SK-N-MC (cell line): ENCODE results near the gene TNRC6C.
A peak's percentile ranks its signal among the peaks of the same experiment; 100 is the strongest.

Source experiments
- DNase-seq: peaks from one replicate; pipeline ENCODE4 v3.0.0-alpha.2; 2011; ENCODE audit warnings: low read depth, low spot score
- H3K27ac ChIP-seq: fragments of 200-600 bp; sonication (generic); 2 replicates; pipeline ENCODE4 v1.5.1; 2016; ENCODE audit warnings: mixed run types
- H3K36me3 ChIP-seq: fragments of 200-600 bp; sonication (generic); 2 replicates; pipeline ENCODE4 v1.6.1; 2017; ENCODE audit warnings: antibody characterized with exemption, low read length, mixed read lengths; ENCODE audit not compliant: insufficient read depth
- H3K4me3 ChIP-seq: fragments of 200-600 bp; sonication (generic); 2 replicates; pipeline ENCODE4 v1.5.1; 2016
- H3K9ac ChIP-seq: fragments of 200-600 bp; sonication (generic); 2 replicates; pipeline ENCODE4 v1.8.0; 2017; ENCODE audit warnings: mixed run types, mixed read lengths; ENCODE audit not compliant: insufficient read length
- H3K9me3 ChIP-seq: fragments of 200-600 bp; sonication (generic); 2 replicates; pipeline ENCODE4 v1.6.1; 2017; ENCODE audit warnings: low read depth, mild to moderate bottlenecking, antibody characterized with exemption, low read length, moderate library complexity, mixed read lengths
- EZH2 ChIP-seq: fragments of 200-600 bp; sonication (generic); IDR thresholded peaks from one replicate; pipeline ENCODE4 v1.6.1; 2017; ENCODE audit warnings: antibody characterized with exemption
- FOXP2 ChIP-seq: optimal IDR thresholded peaks from 2 replicates; pipeline ENCODE3; 2011; ENCODE audit warnings: mild to moderate bottlenecking, moderate library complexity; ENCODE audit not compliant: insufficient read depth; ENCODE audit errors: extremely low read length, control extremely low read depth
- POLR2AphosphoS5 ChIP-seq: IDR thresholded peaks from 2 replicates; pipeline ENCODE4 v1.6.1; 2012; ENCODE audit warnings: mild to moderate bottlenecking, low read depth, low read length, borderline replicate concordance

Gene TNRC6C

GRCh38 chr17:78040440-78041385, 82.2 kb downstream of the TNRC6C start:
- peak overlapping the region; percentile 97 for H3K27ac ChIP-seq
- H3K9me3 ChIP-seq, result no peaks in the 10 kb centered on the region
- peak overlapping the region; percentile 88 for H3K9ac ChIP-seq
- peak overlapping the region; percentile 80 for H3K4me3 ChIP-seq
- H3K36me3 ChIP-seq, result peaks cover 7% of the 10 kb centered on the region; the same call in 1 of the 2 replicates
- peak; percentile 34 for DNase-seq
- TF ChIP-seq POLR2AphosphoS5 (peak; percentile 54), EZH2 (no peak)

GRCh38 chr17:78041386-78042179, 83.1 kb downstream of the TNRC6C start:
- Histone ChIP-seq H3K36me3 (peaks cover 7% of the 10 kb centered on the region; the same call in 1 of the 2 replicates), H3K9me3 (no peaks in the 10 kb centered on the region), H3K4me3 (peak overlapping the region; percentile 80), H3K9ac (peak overlapping the region; percentile 88), H3K27ac (peak overlapping the region; percentile 97)
- TF ChIP-seq FOXP2 (no peak), POLR2AphosphoS5 (no peak), EZH2 (no peak)
- DNase-seq, result peak; percentile 37

- no peak for TF ChIP-seq POLR2AphosphoS5
- no peaks in the 10 kb centered on the region for H3K9me3 ChIP-seq
Measured at GRCh38 chr17:78042542-78042941, 84.0 kb downstream of the TNRC6C start.

GRCh38 chr17:78043031-78043430, 84.5 kb downstream of the TNRC6C start:
- Histone ChIP-seq H3K4me3 (no peak overlapping the region), H3K27ac (no peak overlapping the region), H3K9me3 (no peaks in the 10 kb centered on the region), H3K36me3 (peaks cover 4% of the 10 kb centered on the region; the same call in 1 of the 2 replicates), H3K9ac (no peak overlapping the region)
- no peak for DNase-seq
- no peak for TF ChIP-seq FOXP2
- no peak for TF ChIP-seq POLR2AphosphoS5
- no peak for TF ChIP-seq EZH2

More at GRCh38 chr17:78042542-78042941, 84.0 kb downstream of the TNRC6C start:
- H3K36me3 ChIP-seq, result peaks cover 4% of the 10 kb centered on the region; the same call in 1 of the 2 replicates
- no peak overlapping the region for H3K27ac ChIP-seq
- no peak overlapping the region for H3K4me3 ChIP-seq
- H3K9ac ChIP-seq, result no peak overlapping the region
- no peak for DNase-seq

- no peak overlapping the region for H3K4me3 ChIP-seq
- no peaks in the 10 kb centered on the region for H3K9me3 ChIP-seq
- no peak overlapping the region for H3K9ac ChIP-seq
- no peak overlapping the region for H3K27ac ChIP-seq
- no peak for DNase-seq
- TF ChIP-seq EZH2 (no peak), FOXP2 (no peak), POLR2AphosphoS5 (no peak)
- H3K36me3 ChIP-seq, result peaks cover 12% of the 10 kb centered on the region
Measured at GRCh38 chr17:78044280-78044835, 85.9 kb downstream of the TNRC6C start.

GRCh38 chr17:78045316-78045715, 86.8 kb downstream of the TNRC6C start:
- no peak overlapping the region for H3K27ac ChIP-seq
- H3K9ac ChIP-seq, result no peak overlapping the region
- H3K9me3 ChIP-seq, result no peaks in the 10 kb centered on the region
- DNase-seq, result no peak
- H3K36me3 ChIP-seq, result peaks cover 22% of the 10 kb centered on the region
- no peak overlapping the region for H3K4me3 ChIP-seq
- TF ChIP-seq POLR2AphosphoS5, result no peak
- no peak for TF ChIP-seq EZH2
- no peak for TF ChIP-seq FOXP2

GRCh38 chr17:78046923-78047322, 88.4 kb downstream of the TNRC6C start:
- H3K36me3 ChIP-seq, result peaks cover 25% of the 10 kb centered on the region
- H3K9me3 ChIP-seq, result no peaks in the 10 kb centered on the region
- TF ChIP-seq EZH2 (no peak), POLR2AphosphoS5 (no peak), FOXP2 (no peak)
- no peak overlapping the region for H3K4me3 ChIP-seq
- no peak overlapping the region for H3K27ac ChIP-seq
- no peak overlapping the region for H3K9ac ChIP-seq
- no peak for DNase-seq
